BJ (cell line): ENCODE data around the gene PTCD2. TPM values are rescaled to one million over a fixed set of nuclear protein-coding genes. Genes with fewer than 3 reads are reported as not detected.

Source experiments
- CTCF ChIA-PET: fragments of 350-600 bp; formaldehyde crosslinking; extraction: SDS; loops from one replicate; lab custom pipeline; 2021; ENCODE audit warnings: antibody characterized with exemption, inconsistent platforms; lab: Yijun Ruan, JAX
- POLR2A ChIA-PET: fragments of 300-600 bp; sonication (Branson Sonifier 250); formaldehyde crosslinking; extraction: SDS; loops from one replicate; lab custom pipeline; 2021; ENCODE audit warnings: antibody characterized with exemption; lab: Charles Lee
- DNase-seq: peaks from one replicate; pipeline ENCODE4 v3.0.0-alpha.2; 2011; ENCODE audit warnings: low read depth
- H3K27me3 ChIP-seq: 2 replicates; pipeline ENCODE4 v1.6.0; 2011; ENCODE audit warnings: low read length; ENCODE audit not compliant: control insufficient read depth, insufficient read depth
- H3K36me3 ChIP-seq: 2 replicates; pipeline ENCODE4 v1.5.1; 2011; ENCODE audit warnings: low read length; ENCODE audit not compliant: control insufficient read depth, insufficient read depth
- H3K4me3 ChIP-seq: 2 replicates; pipeline ENCODE4 v1.5.1; 2011; ENCODE audit warnings: low read depth, mild to moderate bottlenecking, control low read depth, low read length
- CTCF ChIP-seq: IDR thresholded peaks from 2 replicates; pipeline ENCODE4 v1.5.1; 2011; ENCODE audit warnings: low read depth, mild to moderate bottlenecking, control low read depth, inconsistent platforms, low read length, moderate library complexity; ENCODE audit not compliant: insufficient read depth
- polyA plus RNA-seq: library from polyadenylated mRNA; depleted of rRNA; stranded (reverse); fragments of >200 nt; gene quantifications from 2 replicates; pipeline ENCODE4 v1.2.3, GENCODE V29; 2011

PTCD2 gene
- polyA plus RNA-seq, 1 experiment, result 7.7 TPM

GRCh38 chr5:72369301-72369700 lies 49.1 kb downstream of the PTCD2 start:
- POLR2A ChIA-PET, result no interaction called here
- CTCF ChIA-PET, result interaction anchor here (0.9 to 5.5 kb wide), 5 partner anchors 10 to 163 kb away, joined by 3 to 65 read pairs (median 3); no protein-coding TSS in a partner anchor
- TF ChIP-seq CTCF, result no peak
- no peaks in the 10 kb centered on the region for H3K27me3 ChIP-seq
- H3K36me3 ChIP-seq, result no peaks in the 10 kb centered on the region
- no peak for DNase-seq
- H3K4me3 ChIP-seq, result no peak overlapping the region

- ChIA-PET POLR2A (no interaction called here), CTCF (interaction anchor here (0.9 to 5.5 kb wide), 4 partner anchors 9 to 155 kb away, joined by 3 to 65 read pairs (median 4); no protein-coding TSS in a partner anchor)
- Histone ChIP-seq H3K27me3 (no peaks in the 10 kb centered on the region), H3K36me3 (no peaks in the 10 kb centered on the region), H3K4me3 (no peak overlapping the region)
- no peak for TF ChIP-seq CTCF
- DNase-seq, result no peak
Observed at GRCh38 chr5:72369711-72370110, 49.5 kb downstream of the PTCD2 start.

GRCh38 chr5:72372331-72372730 lies 52.2 kb downstream of the PTCD2 start:
- H3K27me3 ChIP-seq, result no peaks in the 10 kb centered on the region
- CTCF ChIA-PET, result interaction anchor here (0.7 to 1.5 kb wide), 2 partner anchors 18 to 152 kb away, joined by 3 to 4 read pairs; no protein-coding TSS in a partner anchor
- no peak for TF ChIP-seq CTCF
- no peak for DNase-seq
- no peak overlapping the region for H3K4me3 ChIP-seq
- POLR2A ChIA-PET, result no interaction called here
- no peaks in the 10 kb centered on the region for H3K36me3 ChIP-seq

GRCh38 chr5:72372923-72373322 lies 52.8 kb downstream of the PTCD2 start:
- Histone ChIP-seq H3K36me3 (no peaks in the 10 kb centered on the region), H3K4me3 (no peak overlapping the region), H3K27me3 (no peaks in the 10 kb centered on the region)
- ChIA-PET POLR2A (interaction anchor here (0.6 kb wide), 1 partner anchor 537 kb away, joined by 3 read pairs; no protein-coding TSS in a partner anchor), CTCF (interaction anchor here (0.7 to 1.7 kb wide), 5 partner anchors 16 to 151 kb away, joined by 3 to 4 read pairs (median 3); no protein-coding TSS in a partner anchor)
- no peak for TF ChIP-seq CTCF
- DNase-seq, result no peak

- POLR2A ChIA-PET, result no interaction called here
- Histone ChIP-seq H3K36me3 (no peaks in the 10 kb centered on the region), H3K4me3 (no peak overlapping the region), H3K27me3 (no peaks in the 10 kb centered on the region)
- CTCF ChIA-PET, result interaction anchor here (1.4 to 1.7 kb wide), 2 partner anchors 8 to 149 kb away, joined by 4 to 5 read pairs; no protein-coding TSS in a partner anchor
- no peak for TF ChIP-seq CTCF
- no peak for DNase-seq
Observed at GRCh38 chr5:72374844-72375243, 54.7 kb downstream of the PTCD2 start.
